GM18505 (cell line): ENCODE results near the gene IGF1R.

Source experiments
- ATAC-seq: cut with Tn5 transposase; IDR thresholded peaks from one replicate; pipeline ENCODE4 v1.9.1; 2021; ENCODE audit not compliant: unreplicated experiment
- POLR2A ChIP-seq: IDR thresholded peaks from 4 replicates; pipeline ENCODE4 v1.6.1; 2011; ENCODE audit warnings: borderline replicate concordance; ENCODE audit not compliant: insufficient read depth, insufficient read length; ENCODE audit errors: extremely low read depth

The IGF1R gene

DNA sequence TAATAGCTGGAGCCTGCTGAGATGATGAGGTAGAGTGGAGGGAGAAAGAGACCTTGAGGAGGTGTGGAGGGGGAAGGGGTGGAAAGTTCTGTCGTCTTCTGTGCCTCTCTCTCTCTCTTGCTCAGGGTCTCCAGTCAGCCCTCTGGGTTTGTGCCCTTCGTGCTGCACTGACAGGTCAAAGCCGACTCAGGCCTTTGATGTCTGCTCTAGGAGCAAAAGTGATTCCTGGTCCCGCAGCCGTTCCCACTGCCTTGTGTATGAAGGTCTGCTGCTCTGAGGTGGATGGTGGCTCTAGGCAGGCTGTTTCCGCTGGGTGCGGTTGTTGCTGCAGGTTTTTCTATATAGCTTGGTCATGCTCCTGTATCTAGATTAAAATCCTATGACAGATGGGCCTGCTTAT is 89.4 kb downstream of the IGF1R start:
- no peak for TF ChIP-seq POLR2A
- no peak for ATAC-seq

GRCh38 chr15:98738689-98739401 is 90.5 kb downstream of the IGF1R start:
- no peak for TF ChIP-seq POLR2A
- ATAC-seq: no peak

- ATAC-seq: no peak
- TF ChIP-seq POLR2A: no peak
Measured at GRCh38 chr15:98740295-98740694, 92.0 kb downstream of the IGF1R start.

DNA sequence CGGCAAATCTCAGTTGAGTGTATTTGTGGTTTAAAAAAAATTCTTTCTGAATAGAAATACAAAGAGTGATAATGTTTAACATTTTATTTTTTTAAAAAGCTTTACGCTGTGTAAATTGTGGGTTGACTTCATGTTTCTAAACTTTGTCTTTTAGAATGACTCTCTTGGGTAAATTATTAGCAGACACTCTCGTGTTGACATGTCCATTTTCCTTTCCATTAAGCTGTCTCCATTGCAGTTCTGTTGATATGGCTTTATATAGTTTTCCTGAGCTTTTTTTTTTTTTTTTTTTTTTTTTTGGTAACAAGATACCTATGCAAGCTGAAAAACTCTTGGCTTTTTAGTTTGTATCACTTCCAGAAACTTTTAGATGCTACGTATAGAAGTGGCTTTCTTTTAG is 92.6 kb downstream of the IGF1R start:
- TF ChIP-seq POLR2A: no peak
- ATAC-seq: no peak

GRCh38 chr15:98743177-98743576 is 94.8 kb downstream of the IGF1R start:
- no peak for TF ChIP-seq POLR2A
- no peak for ATAC-seq

DNA sequence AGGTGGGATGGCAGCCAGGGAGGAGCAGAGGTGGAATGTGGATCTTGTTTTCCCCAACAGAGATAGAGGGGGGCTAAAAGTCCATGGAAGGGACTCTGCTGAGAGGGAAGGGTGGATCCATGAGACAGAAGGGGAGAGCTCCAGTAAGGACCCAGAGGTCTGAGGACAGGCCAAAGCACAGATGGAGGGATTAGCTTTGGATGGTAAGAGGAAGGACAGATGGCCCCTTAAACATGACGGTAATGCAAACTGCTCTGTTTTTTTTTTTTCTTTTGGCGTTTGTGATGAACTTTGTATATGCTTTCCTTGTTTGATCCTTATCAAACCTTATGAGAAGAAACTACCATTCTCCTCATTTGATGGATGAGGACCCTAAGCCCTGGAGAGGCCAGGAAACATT is 96.2 kb downstream of the IGF1R start:
- no peak for TF ChIP-seq POLR2A
- ATAC-seq: no peak

DNA sequence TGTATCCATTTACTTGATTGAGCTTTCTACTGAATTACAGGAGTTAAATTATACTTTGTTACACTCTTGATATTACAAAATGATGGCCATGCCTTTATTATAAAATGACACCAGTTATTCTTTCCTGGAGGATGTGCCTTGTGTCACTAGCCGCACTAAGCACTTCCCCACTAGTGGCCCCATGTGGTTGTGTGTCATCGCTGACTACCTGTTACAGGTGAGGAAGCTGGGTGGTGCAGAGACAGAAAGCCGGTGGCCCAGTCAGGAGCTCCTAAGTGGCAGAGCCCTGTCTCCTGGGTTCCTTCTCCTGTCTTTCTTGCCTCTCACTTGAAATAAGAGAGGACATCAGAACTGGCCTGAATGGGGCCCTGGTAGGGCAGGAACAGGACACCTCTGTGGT is 96.8 kb downstream of the IGF1R start:
- TF ChIP-seq POLR2A: no peak
- ATAC-seq: no peak

GRCh38 chr15:98745650-98746374 is 97.5 kb downstream of the IGF1R start:
- no peak for TF ChIP-seq POLR2A
- ATAC-seq: no peak

DNA sequence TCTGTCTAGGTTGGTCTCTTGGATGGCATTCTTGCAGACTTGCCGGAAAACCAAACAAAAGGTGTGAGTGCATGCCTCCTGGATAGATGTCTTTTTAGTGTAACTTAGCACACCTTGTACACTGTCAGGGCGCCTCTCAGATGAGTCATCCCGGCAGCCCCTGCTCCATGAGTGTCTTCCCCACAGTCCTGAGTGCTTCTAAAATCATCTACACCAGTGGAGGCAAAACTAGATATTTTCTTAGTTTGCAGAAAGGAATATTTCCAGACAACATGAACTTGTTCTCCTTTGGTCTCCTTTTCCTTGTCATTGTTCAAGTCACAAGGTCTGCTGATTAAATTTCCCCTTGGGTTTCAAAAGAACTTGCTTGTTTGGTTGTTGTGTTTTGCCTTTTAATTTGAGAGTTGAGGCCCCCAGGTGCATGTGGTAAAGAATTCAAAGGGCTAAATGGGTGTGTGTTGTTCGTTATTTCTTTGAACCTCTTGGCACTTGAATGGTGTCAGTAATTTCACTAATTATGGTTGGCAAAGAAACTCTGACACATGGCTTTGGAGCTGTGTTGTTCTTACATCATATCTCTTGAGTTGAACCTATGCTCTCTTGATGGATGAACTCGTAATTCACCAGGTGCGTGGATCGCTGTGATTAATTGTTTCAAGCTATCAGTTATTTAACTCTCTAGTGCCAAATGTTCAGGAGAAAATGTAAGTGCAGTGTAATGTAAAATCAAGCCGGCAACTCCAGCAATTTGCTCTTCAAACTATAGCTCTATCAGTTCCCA is 98.2 kb downstream of the IGF1R start:
- no peak for ATAC-seq
- no peak for TF ChIP-seq POLR2A

GRCh38 chr15:98751767-98752166 is 103.4 kb downstream of the IGF1R start:
- no peak for ATAC-seq

GRCh38 chr15:98753726-98754656 is 105.7 kb downstream of the IGF1R start:
- TF ChIP-seq POLR2A: no peak
- ATAC-seq: no peak

More at GRCh38 chr15:98751767-98752166, 103.4 kb downstream of the IGF1R start:
- no peak for TF ChIP-seq POLR2A

DNA sequence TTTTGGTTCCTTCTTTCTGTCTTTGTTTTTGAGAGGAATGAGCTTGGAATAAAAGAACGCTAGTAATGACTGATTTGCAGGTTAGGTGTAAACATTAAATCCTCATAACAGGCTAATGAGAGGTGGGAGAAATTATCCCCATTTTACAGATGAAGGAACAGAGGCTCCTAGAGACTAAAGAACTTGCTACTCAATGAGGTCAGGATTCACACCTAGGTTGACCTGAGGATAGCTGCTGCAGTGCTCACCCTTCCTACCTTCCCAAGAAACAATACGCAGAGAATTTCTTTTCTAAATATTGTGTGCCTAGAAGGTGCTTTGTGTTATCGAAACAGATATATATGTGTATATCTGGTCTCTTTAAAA is 106.3 kb downstream of the IGF1R start:
- TF ChIP-seq POLR2A: no peak
- ATAC-seq: no peak

DNA sequence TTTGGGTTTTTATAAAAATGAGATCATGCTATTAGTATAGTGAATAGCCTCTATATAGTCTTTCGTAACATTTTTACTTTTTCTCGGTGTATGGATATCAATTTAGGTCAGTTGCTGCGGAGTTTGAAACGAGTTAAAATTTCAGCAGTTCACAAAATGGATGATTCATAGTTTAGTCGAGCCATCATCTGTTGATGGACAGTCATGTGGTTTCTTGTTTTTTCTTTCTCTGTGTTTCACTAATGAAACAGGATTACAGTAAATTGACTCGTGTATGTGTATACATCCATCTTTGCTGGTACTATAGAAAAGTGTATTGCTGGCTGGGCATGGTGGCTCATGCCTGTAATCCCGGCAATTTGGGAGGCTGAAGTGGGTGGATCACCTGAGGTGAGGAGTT is 106.8 kb downstream of the IGF1R start:
- TF ChIP-seq POLR2A: no peak

More for the DNA sequence above, 106.8 kb downstream of the IGF1R start:
- ATAC-seq: no peak
